NCI-H146 treated with DMSO at 0.1 percent for 48 hours (cell line): ENCODE measurements around the gene PTPRH.
"Not testable (repeated sequence)": the region's sequence is repeated elsewhere in the genome, so short reads cannot be mapped to it uniquely, and the experiment has no call there.

Source experiments
- DNase-seq: peaks from one replicate; lab custom pipeline; 2025; ENCODE audit not compliant: unreplicated experiment; lab: John Stamatoyannopoulos, UW

The PTPRH gene

DNA sequence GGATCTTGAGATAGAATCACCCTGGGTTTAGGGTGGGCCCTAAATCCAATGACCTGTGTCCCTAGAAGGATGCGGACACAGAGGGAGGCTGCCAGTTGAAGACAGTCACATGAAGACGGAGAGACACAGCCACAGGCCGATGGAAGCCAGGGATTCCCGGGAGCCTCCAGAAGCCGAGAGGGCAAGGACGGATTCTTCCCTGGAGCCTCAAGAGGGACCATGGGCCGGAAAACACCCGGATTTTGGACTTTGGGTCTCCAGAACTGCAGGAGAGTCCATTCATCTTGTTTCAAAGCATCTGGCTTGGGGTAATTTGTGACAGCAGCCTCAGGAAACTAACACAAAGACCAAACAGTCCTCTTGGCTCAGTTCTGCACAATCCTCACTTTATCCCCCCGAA is 17.0 kb upstream of the PTPRH start:
- no peak for DNase-seq

DNA sequence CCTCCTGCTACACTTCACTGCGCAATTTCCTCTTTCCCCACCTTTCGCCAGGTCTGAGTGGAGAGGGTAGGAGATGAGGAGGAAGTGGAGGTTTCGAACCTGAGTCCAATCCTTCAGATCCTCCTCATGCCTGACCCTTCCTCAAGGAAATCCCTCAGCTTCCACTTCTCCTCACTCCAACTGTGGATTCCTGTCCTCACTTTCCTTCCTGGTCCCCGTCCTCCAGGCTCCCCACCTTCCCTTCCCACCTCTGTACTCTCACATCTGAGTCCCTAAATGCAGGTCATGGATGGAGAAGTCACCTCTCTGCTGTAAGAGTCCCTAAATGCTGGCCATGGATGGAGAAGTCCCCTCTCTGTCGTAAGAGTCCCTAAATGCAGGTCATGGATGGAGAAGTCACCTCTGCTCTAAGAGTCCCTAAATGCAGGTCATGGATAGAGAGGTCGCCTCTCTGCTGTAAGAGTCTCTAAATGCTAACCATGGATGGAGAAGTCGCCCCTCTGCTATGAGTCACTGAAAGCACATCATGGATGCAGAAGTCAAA is 16.2 kb upstream of the PTPRH start:
- no peak for DNase-seq

DNA sequence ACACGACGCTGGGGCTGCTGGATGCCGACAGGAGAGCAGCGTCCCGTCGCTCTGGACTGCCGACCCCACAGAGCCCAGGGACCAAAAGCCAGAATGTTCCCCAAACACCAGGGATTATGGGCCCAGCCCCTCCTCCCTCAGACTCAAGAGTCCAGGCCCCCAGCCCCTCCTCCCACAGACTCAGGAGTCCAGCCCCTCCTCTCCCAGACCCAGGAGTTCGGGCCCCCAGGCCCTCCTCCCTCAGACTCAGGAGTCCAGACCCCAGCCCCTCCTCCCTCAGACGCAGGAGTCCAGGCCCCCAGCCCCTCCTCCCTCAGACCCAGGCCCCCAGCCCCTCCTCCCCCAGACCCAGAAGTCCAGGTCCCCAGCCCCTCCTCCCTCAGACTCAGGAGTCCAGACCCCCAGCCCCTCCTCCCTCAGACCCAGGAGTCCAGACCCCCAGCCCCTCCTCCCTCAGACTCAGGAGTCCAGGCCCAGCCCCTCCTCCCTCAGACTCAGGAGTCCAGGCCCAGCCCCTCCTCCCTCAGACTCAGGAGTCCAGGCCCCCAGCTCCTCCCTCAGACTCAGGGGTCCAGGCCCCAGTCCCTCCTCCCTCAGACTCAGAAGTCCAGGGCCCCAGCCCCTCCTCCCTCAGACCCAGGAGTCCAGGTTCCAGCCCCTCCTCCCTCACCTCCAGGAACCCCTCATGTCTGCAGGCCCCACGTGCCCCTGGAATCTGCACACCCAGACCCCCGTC is 15.5 kb upstream of the PTPRH start:
- DNase-seq: not testable (repeated sequence)

DNA sequence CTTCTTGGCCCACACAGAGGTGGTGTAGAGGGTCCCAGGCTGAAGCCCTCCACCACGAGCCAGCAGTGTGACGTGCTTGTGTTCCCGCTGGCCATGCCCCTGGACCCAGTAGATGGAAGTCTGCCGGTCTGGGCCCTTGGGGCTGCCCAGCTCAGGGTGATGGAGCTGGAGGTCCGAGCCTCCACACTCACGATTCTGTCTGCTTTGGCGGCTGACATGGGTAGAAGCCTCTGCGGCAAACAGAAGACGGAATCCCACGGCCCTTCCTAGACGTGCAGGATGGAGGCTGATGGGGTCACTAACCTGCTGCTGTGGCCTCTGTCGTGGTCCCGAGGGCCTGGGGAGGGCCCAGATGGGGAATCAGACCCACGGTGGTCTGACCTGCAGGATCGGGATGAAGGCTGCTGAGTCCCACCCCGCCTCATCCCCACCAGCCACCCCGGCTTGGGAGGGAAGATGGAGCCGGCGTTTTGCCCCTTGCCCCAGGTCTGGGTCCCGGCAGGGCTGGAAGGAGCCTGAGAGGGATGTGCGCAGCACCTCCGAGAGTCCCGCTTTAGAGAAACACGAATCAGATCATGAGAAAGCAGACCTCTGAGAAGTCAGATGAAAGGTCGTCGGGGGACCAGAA is 14.9 kb upstream of the PTPRH start:
- DNase-seq: no peak

DNA sequence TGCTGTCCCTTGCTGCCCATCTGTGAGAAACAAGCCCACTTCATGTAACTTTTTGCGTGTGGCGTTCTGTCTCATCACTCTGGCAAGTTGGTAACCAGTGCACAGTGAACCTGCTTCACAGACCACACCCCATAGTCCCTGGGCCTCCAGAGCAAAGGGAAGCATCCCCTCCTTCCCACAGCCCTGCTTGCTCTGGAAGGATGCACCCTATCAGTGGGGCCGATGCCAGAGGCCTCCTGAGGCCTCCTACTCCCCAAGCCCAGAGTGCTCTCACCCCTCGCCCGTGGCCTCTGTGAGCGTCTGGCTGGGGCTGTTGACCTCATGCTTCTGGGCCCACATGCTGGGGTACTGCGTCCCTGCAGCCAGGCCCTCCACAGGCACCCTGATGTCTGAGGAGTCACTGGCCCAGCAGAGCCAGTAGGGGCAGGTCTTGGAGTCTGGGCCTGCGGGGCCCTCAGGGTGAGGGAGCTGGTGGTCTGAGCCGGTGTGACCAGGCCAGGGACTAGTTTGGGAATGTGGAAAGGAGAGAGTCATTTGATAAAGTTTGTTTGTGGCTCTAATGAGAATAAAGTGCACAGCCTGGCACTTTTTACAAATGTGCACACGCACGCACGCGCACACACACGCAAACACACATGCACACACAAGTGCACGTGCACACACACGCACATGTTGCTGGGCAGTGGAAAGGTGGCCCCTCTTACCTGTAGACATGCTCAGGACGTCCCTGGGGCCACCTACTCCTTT is 14.2 kb upstream of the PTPRH start:
- DNase-seq: no peak

DNA sequence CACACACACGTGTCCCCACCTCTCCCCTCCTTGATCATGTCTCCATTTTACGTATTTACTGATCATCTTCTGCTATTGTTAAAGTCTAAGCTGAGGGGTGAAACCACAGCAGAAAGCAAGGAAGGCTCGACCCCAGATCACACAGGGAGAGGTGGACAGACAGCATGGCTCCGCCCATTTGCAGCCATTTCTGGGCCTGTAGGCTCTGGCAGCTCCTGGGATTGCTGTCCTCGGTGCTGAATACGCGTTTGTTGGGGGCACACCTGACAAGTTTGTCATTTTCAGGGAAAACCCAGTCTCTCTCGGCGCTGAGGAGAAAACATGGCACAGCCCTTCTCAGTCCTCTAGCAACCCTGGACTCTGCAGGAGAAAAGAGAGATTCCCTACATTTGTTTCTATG is 11.2 kb upstream of the PTPRH start:
- no peak for DNase-seq

DNA sequence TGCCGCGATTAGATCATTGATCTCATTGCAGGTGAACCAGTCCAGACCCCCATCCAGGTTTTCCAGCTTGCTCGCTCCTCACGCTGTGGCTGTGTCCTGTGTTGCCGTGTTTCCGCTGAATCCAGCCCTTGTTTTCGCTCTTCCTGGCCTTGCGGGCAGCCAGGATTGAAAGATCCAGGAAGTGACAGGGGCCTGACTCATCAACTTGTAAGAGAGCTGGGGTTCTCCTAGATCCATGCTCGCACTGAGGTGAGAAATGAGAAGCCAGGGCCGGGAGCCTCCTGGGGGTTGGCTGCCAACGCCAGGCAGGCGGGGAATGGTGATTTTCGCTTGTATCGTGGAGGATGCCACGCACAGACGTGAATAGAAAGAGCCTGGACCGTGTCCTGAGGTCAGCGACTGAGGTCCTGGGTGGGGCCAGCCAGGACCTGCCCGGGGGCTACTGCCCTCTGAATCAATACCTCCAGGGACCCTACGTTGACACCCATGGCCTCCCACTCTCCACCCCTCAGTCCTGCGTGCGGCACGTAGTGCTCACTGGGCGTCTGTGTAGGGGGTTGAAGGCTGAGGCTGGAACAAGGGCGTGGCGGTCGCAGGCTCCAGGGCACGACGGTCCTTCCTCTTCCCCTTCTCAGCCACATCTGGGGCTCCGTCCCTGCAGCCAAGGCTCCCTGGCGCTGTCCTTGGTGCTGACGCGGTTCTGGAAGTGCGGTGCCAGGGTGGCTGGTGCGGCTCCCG is 7.3 kb upstream of the PTPRH start:
- peak; percentile 96 for DNase-seq

DNA sequence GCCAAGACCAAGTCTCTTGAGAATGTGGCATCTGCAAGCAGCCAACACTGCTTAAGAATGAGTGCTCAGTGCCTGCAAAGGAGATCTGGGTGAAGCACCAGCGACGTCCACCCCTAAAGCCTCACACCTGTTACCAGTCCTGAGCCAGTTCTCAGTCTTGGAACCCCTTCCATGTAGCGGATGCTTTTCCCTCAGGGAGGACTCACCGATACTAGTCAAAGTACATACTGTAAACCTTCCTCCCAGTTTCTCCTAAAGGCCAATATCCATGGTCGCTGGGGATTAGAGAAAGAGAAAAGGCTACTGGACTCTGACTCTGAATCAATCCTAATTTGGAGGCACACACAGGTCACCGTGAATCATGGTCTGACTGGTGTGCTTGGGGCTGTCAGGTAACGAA is 4.2 kb upstream of the PTPRH start:
- no peak for DNase-seq

DNA sequence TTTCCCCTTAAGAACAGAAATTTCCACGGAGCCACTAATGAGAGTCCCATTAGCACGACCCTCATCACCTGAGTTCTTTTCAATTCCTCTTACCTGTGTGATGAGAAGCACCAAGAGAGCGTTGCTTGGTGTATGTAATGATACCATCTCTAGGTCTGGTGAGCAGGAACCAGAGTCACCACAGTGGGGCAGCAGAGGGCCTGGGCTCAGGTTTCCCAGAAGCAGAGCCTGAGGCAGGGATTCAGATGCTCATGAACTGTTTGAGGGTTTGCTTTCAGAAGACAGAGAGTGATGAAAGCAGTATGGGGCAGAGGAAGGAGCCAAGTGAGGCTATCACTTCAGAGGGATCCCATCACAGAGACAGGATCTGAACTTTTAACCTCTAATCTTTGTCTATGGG is 3.1 kb upstream of the PTPRH start:
- no peak for DNase-seq

DNA sequence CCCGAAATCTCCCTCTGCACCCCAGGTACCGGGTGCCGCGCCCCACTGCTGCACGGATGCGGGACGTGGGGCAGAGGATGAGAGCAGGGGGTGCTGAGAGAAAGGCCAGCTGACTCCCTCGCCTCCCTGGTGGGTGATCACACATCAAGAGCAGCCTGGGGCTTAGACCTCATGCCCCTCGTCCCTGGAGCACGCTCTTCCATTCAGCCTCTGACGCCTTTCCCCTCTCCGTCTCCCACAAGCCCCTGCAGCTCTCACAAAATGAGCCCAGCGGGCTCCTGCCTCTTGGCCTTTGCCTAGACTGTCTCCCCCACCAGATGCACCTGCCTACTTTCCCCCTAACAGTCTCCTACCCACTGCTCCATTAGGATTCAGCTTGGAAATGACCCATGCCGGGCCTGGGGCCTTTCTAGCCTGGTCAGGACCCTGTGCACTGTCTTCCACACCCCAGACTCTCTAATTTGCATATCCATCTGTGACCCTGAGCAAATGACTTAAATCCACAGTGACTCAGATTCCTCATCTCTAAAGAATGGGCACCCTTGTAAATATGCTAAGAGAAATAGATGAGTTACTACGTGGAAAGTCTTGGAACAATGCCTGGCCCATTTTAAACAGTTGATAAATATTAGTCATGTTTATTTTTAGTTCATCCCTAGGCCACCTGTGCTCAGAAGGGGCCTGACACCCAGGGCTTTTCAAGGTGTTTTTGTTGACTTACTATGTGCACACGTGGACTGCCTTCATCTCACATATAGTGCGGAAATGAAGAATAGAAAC is 582 bp upstream of the PTPRH start:
- peak; percentile 74 for DNase-seq

DNA sequence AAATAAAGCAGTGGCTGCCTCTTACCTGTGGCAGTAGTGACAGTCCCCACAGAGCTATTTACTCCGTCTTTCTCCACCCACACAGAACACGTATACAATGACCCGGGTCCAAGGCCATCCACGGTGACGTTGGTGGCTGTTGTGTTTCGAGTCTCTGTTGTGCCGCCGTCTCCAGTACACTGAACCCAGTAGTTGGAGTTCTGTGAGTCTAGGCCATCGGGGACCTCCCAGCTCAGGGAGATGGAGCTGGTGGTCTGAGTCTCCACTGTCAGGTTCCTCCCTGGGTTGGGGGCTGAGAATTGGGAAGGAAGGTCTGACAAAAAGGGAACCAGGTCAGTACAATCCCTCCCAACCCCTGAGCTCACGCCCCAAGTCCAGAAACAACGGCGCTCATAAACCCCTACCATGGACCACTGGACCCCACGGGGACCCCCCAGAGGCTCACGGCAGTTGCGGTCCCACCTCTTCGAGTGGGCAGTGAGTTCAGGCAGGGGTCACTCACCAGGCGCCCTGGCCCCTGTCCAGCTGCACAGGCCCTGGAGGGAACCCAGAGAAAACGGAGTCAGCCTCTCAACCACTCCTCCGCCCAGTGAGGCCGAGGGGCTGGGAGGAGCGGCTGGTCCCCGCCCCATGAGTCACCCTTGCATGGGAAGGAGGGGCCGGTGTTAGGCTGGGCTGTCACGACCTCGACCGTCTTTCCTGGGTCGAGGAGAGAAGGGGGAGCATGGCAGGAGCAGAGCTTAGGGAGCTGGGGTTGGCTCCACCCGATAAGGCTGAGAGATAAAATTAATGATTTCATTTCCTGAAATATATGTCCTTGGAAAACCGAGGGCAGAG is 2.4 kb downstream of the PTPRH start:
- peak; percentile 29 for DNase-seq

DNA sequence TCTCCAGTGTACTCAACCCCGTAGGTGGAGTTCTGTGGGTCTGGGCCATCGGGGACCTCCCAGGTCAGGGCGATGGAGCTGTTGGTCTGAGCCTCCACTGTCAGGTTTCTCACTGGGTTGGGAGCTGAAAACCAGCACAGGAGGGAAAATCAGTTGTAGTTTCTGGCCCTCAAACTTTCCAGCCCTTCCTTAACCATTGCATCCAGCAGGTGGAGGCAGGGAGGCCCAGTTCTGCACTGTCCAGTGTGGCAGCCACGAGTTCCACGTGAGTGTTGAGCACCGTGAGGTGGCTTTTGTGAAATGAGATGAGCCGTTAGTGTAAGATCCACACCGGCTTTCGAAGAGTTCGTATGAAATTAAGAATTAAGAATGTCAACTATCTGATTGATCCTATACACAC is 7.1 kb downstream of the PTPRH start:
- not testable (repeated sequence) for DNase-seq

DNA sequence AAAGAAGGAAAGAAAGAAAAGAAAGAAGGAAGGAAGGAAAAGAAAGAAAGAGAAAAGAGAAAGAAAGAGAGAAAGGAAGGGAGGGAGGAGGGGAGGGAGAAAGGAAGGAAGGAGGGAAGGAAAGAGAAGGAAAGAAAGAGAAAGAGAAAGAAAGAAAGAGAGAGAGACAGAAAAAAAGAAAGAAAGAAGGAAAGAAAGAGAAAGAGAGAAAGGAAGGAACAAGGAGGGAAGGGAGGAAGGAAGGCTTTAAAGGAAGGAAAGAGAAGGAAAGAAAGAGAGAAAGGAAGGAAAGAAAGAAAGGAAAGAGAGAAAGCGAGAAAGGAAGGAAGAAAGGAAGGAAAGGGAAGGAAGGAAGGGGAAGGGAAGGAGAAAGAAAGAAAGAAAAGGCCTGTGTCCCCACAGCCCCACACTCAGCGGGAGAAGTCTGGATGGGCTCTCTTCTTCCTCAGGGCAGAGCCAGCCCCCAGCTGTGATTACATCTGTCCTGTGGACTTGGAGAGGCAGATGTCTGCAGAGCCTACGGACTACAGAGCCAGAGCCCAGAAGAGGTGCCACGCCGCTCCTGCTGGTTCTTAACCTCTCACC is 9.6 kb downstream of the PTPRH start:
- DNase-seq: no peak

DNA sequence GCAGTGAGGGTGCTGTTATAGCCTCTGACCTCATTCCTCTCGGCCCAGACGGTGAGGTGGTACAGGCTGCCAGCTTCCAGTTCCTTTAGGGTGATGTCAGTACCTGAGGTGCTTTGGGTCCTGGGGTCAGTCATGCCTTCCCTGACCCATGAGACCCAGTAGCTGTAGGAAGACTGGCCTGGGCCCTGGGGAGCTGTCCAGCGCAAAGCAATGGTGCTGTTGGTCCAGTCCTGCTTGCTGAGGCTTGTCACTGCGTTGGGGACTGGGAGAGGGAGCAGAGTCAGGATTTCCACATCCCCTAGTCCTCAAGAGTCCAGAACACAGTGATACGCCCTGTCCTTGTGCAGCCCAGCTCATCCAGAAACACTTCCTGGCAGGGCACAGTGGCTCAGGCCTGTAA is 10.7 kb downstream of the PTPRH start:
- DNase-seq: no peak

DNA sequence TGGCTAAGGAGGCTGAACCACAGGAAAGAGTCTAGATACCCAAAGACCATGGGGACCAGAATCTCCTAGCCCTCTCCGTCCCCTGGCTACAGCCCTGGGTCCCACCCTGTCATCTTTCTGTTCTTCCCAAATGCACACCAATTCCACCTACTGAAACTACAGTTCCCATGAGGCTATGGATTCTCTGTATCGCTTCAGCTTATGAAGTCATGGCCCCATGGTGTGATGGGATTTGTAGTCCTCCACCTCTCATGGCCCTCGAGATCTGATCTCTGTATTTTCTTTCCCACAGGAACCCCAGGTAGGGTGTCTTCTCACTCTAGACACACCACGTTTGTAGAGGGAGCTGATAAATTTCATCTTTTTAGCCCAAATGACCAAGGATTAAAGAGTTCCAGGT is 11.8 kb downstream of the PTPRH start:
- DNase-seq: no peak

DNA sequence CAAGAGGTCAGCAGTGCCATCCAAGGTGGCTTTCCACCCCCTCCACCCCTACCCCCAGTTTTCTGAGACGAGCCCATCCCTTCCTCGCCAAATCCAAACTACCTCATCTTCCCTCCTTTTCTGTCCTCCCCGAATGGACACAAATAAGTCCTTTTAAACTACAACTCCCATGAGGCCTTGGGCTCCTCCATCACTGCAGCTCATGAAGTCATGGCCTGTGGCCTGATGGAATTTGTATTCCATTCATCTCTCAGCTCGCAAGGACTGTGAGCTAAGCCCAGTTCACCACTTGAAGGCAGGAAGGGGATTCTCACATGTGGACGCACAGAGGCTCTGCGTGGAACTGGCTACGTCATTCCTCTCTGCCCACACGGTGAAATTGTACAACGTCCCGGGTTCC is 12.5 kb downstream of the PTPRH start:
- DNase-seq: no peak

DNA sequence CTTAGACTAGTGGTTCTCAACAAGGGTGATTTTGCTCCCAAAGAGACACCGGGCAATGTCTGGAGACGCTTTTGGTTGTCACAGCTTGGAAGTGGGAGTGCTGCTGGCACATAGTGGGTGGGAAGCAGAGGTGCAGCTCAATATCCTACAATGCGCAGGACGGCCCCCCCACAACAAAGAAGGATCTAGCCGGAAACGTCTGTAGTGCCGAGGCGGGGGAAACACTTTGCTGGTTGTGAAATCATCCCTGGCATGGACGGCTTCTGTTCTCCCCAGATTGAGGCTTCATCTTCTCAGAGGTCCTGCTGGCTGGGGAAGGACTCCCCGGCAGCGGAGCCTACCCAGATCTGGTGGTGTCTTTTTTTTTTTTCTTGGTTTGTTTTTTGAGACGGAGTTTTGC is 15.8 kb downstream of the PTPRH start:
- no peak for DNase-seq

DNA sequence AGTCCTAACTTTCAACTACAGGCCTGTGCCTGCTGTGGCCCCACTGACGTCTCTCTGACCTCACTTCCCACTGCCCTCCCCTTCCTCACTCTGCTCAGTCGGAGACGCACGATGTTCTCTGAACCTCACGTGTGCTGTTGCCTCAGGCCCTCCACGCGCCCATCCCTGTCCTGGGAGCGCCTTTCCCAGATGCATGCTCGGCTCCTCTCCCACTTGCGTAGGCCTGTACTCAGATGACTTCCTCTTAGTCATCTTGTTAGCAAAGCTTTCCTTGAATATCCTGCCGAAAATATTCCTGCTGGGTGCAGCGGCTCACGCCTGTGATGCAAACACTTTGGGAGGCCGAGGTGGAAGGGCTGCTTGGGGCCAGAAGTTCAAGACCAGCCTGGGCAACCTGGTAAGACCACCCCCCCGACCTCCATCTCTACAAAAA is 19.9 kb downstream of the PTPRH start:
- DNase-seq: no peak

DNA sequence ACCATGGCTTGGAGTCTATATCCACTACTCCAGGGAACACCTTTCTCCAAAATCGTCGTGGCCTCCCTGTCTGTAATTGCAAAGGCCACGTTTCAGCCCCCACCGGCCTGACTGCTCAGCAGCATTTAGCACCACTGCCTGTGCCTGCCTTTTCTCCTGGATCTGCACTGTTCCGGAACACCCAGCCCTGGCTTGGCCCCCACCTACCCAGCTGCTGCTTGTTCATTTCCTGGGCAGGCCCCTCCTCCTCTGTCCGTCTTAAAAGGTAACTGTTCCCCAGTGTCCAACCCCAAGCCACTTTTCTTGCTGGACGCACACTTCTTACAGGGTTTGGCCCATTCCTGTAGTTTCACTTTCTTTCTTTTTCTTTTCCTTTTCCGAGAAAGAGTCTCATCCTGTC is 20.7 kb downstream of the PTPRH start:
- no peak for DNase-seq
